ENCODE results near the gene RABGAP1L.
"Not testable (repeated sequence)": the region's sequence is repeated elsewhere in the genome, so short reads cannot be mapped to it uniquely, and the experiment has no call there.

Gene RABGAP1L

GRCh38 chr1:174497478-174497877, 338.2 kb downstream of the RABGAP1L start:
- DNase-seq (ENCODE audit: low spot score): no peak
- ChIA-PET CTCF (interaction anchor here (0.6 kb wide), 2 partner anchors 193 to 1066 kb away, joined by 3 to 5 read pairs; no protein-coding TSS in a partner anchor), POLR2A (ENCODE audit: low non-redundant PET) (no interaction called here)
- no peak for TF ChIP-seq CTCF (conservative IDR thresholded peaks at IDR 0.05; ENCODE audit: low read depth)
- H3K27ac ChIP-seq: no peak overlapping the region

- CTCF ChIA-PET: interaction anchor here (0.6 to 0.7 kb wide), 3 partner anchors 175 to 1750 kb away, joined by 3 to 4 read pairs (median 4); no protein-coding TSS in a partner anchor
- POLR2A ChIA-PET (ENCODE audit: low non-redundant PET); DNase-seq (ENCODE audit: low spot score); H3K27ac ChIP-seq: not testable (repeated sequence)
Measured at GRCh38 chr1:174516755-174517154, 357.4 kb downstream of the RABGAP1L start.

GRCh38 chr1:174519844-174520243, 360.5 kb downstream of the RABGAP1L start:
- no peak for TF ChIP-seq CTCF (conservative IDR thresholded peaks at IDR 0.05; ENCODE audit: low read depth)
- no peak for DNase-seq (ENCODE audit: low spot score)
- H3K27ac ChIP-seq: no peak overlapping the region
- POLR2A ChIA-PET (ENCODE audit: low non-redundant PET): no interaction called here
- CTCF ChIA-PET: no interaction called here

GRCh38 chr1:174531751-174532150, 372.4 kb downstream of the RABGAP1L start:
- no peak overlapping the region for H3K27ac ChIP-seq

GRCh38 chr1:174534789-174535188, 375.5 kb downstream of the RABGAP1L start:
- POLR2A ChIA-PET (ENCODE audit: low non-redundant PET): no interaction called here
- TF ChIP-seq CTCF (conservative IDR thresholded peaks at IDR 0.05; ENCODE audit: low read depth): no peak
- H3K27ac ChIP-seq: no peak overlapping the region
- CTCF ChIA-PET: no interaction called here
- peak; percentile 9 for DNase-seq (ENCODE audit: low spot score)

More at GRCh38 chr1:174531751-174532150, 372.4 kb downstream of the RABGAP1L start:
- DNase-seq (ENCODE audit: low spot score): no peak
- ChIA-PET POLR2A (ENCODE audit: low non-redundant PET) (no interaction called here), CTCF (no interaction called here)
- no peak for TF ChIP-seq CTCF (conservative IDR thresholded peaks at IDR 0.05; ENCODE audit: low read depth)

- POLR2A ChIA-PET (ENCODE audit: low non-redundant PET): no interaction called here
- no peak overlapping the region for H3K27ac ChIP-seq
- CTCF ChIA-PET: no interaction called here
- no peak for TF ChIP-seq CTCF (conservative IDR thresholded peaks at IDR 0.05; ENCODE audit: low read depth)
- DNase-seq (ENCODE audit: low spot score): no peak
Measured at GRCh38 chr1:174535207-174535606, 375.9 kb downstream of the RABGAP1L start.

GRCh38 chr1:174543421-174543820, 384.1 kb downstream of the RABGAP1L start:
- DNase-seq (ENCODE audit: low spot score); POLR2A ChIA-PET (ENCODE audit: low non-redundant PET); CTCF ChIA-PET; H3K27ac ChIP-seq: not testable (repeated sequence)

GRCh38 chr1:174550296-174550695, 391.0 kb downstream of the RABGAP1L start:
- DNase-seq (ENCODE audit: low spot score): peak; percentile 3
- no peak for TF ChIP-seq CTCF (conservative IDR thresholded peaks at IDR 0.05; ENCODE audit: low read depth)
- POLR2A ChIA-PET (ENCODE audit: low non-redundant PET): no interaction called here
- H3K27ac ChIP-seq: no peak overlapping the region
- CTCF ChIA-PET: no interaction called here

All from RWPE1 (cell line).